ENCODE data around the gene WSCD2.

Gene WSCD2

DNA sequence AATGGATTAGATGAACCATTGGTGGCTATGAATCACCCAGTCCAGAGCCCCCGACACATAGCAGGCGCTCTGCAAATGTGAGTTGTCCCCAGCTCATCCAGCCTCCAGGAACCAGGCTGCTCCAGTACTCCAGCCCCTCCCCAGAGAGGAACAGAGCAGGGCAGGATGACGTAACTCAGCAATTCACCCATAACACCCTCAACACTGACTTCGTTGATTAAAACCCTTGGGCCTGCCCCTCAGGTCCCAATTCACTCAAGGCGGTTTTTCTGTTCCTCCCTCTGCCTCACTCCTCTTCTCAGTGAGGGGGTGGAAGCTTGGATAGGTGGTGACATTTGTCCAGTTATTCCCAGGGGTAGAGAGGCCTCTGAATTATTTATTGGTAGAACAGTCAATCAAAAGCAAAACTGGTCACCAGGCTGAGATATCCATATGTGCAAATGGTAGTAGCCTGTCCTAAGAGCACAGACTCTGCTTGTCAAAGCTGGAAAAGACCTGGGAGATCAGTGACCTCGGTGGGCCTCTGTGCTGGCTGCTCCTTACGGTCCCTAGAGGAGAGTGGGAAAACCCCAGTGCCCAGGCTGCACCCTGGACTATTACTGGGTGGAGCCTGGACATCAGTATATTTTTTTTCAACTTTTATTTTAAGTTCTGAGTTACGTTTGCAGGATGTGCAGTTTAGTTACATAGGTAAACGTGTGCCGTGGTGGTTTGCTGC, 113.1 kb downstream of the WSCD2 start:
- no peaks in the 10 kb centered on the region for H3K36me3 ChIP-seq (ENCODE audit: control insufficient read depth, insufficient read depth, low read length)
- WGBS, 2 experiments (ENCODE audit: insufficient coverage in 2 of 2): 92 to 97% methylated on average over 3 to 5 of the region's 10 CpGs
- H3K9me3 ChIP-seq (ENCODE audit: control insufficient read depth, low read length): no peaks in the 10 kb centered on the region
- no peak overlapping the region for H3K4me3 ChIP-seq (ENCODE audit: extremely low read depth, insufficient read depth, low read length, poor library complexity, severe bottlenecking)
- peaks cover 3% of the 10 kb centered on the region for H3K4me1 ChIP-seq (ENCODE audit: control insufficient read depth, insufficient read depth, low read length, poor library complexity, severe bottlenecking)
- H3K27ac ChIP-seq (ENCODE audit: low read depth, low read length, severe bottlenecking): peak overlapping the region; percentile 37

- Histone ChIP-seq H3K9me3 (ENCODE audit: control insufficient read depth, low read length) (no peaks in the 10 kb centered on the region), H3K27ac (ENCODE audit: low read depth, low read length, severe bottlenecking) (no peak overlapping the region), H3K36me3 (ENCODE audit: control insufficient read depth, insufficient read depth, low read length) (no peaks in the 10 kb centered on the region), H3K4me3 (ENCODE audit: extremely low read depth, insufficient read depth, low read length, poor library complexity, severe bottlenecking) (no peak overlapping the region), H3K4me1 (ENCODE audit: control insufficient read depth, insufficient read depth, low read length, poor library complexity, severe bottlenecking) (peaks cover 2% of the 10 kb centered on the region)
- WGBS, 2 experiments (ENCODE audit: insufficient coverage in 2 of 2): 100% methylated on average over 1 of the region's 2 CpGs; no CpG with 5 or more reads in 1 of the 2 experiments
Observed at GRCh38 chr12:108247130-108247529, 118.0 kb downstream of the WSCD2 start.

- no peak overlapping the region for H3K4me3 ChIP-seq (ENCODE audit: extremely low read depth, insufficient read depth, low read length, poor library complexity, severe bottlenecking)
- H3K9me3 ChIP-seq (ENCODE audit: control insufficient read depth, low read length): no peaks in the 10 kb centered on the region
- H3K4me1 ChIP-seq (ENCODE audit: control insufficient read depth, insufficient read depth, low read length, poor library complexity, severe bottlenecking): no peaks in the 10 kb centered on the region
- 90 to 95% methylated on average over 11 to 13 of the region's 13 CpGs for WGBS, 2 experiments (ENCODE audit: insufficient coverage in 2 of 2)
- no peaks in the 10 kb centered on the region for H3K36me3 ChIP-seq (ENCODE audit: control insufficient read depth, insufficient read depth, low read length)
- no peak overlapping the region for H3K27ac ChIP-seq (ENCODE audit: low read depth, low read length, severe bottlenecking)
Observed at GRCh38 chr12:108248011-108248410, 118.9 kb downstream of the WSCD2 start.

GRCh38 chr12:108252523-108252922, 123.4 kb downstream of the WSCD2 start:
- Histone ChIP-seq H3K4me1 (ENCODE audit: control insufficient read depth, insufficient read depth, low read length, poor library complexity, severe bottlenecking) (peaks cover 3% of the 10 kb centered on the region), H3K27ac (ENCODE audit: low read depth, low read length, severe bottlenecking) (peak overlapping the region; percentile 36), H3K9me3 (ENCODE audit: control insufficient read depth, low read length) (peaks cover under 1% of the 10 kb centered on the region), H3K36me3 (ENCODE audit: control insufficient read depth, insufficient read depth, low read length) (no peaks in the 10 kb centered on the region), H3K4me3 (ENCODE audit: extremely low read depth, insufficient read depth, low read length, poor library complexity, severe bottlenecking) (no peak overlapping the region)
- 86 to 93% methylated on average over 6 to 7 of the region's 7 CpGs for WGBS, 2 experiments (ENCODE audit: insufficient coverage in 2 of 2)

DNA sequence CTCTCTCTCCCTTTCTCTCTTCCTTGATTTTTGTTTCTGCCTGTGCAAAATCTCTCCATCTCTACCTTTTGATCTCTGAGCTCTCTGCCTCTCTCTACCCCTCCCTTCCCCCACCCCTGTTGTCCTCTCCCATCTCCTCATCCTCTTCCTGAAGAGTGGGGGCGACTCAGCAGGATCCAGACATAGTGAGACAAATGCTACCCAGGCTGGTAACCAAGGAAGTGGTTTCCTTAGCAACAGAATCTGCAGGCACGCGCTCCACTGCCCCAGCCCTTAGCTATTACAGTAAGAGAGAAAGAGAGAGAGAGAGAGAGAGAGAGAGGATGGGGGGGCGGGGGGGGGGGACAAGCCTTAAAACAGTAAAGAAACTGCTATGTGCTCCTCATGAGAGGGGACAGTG, 124.5 kb downstream of the WSCD2 start:
- Histone ChIP-seq H3K36me3 (ENCODE audit: control insufficient read depth, insufficient read depth, low read length) (no peaks in the 10 kb centered on the region), H3K27ac (ENCODE audit: low read depth, low read length, severe bottlenecking) (peak overlapping the region; percentile 23), H3K4me3 (ENCODE audit: extremely low read depth, insufficient read depth, low read length, poor library complexity, severe bottlenecking) (no peak overlapping the region), H3K9me3 (ENCODE audit: control insufficient read depth, low read length) (peaks cover 4% of the 10 kb centered on the region), H3K4me1 (ENCODE audit: control insufficient read depth, insufficient read depth, low read length, poor library complexity, severe bottlenecking) (peaks cover 3% of the 10 kb centered on the region)
- no CpG with 5 or more reads among the region's 4 CpGs for WGBS, 2 experiments (ENCODE audit: insufficient coverage in 2 of 2)

GRCh38 chr12:108254030-108254429, 124.9 kb downstream of the WSCD2 start:
- peaks cover 7% of the 10 kb centered on the region for H3K9me3 ChIP-seq (ENCODE audit: control insufficient read depth, low read length)
- H3K27ac ChIP-seq (ENCODE audit: low read depth, low read length, severe bottlenecking): peak overlapping the region; percentile 23
- H3K4me1 ChIP-seq (ENCODE audit: control insufficient read depth, insufficient read depth, low read length, poor library complexity, severe bottlenecking): peaks cover 3% of the 10 kb centered on the region
- WGBS, 2 experiments (ENCODE audit: insufficient coverage in 2 of 2): 58 to 77% methylated on average over 3 to 5 of the region's 5 CpGs
- H3K36me3 ChIP-seq (ENCODE audit: control insufficient read depth, insufficient read depth, low read length): no peaks in the 10 kb centered on the region
- no peak overlapping the region for H3K4me3 ChIP-seq (ENCODE audit: extremely low read depth, insufficient read depth, low read length, poor library complexity, severe bottlenecking)

- Histone ChIP-seq H3K4me1 (ENCODE audit: control insufficient read depth, insufficient read depth, low read length, poor library complexity, severe bottlenecking) (peaks cover 3% of the 10 kb centered on the region), H3K4me3 (ENCODE audit: extremely low read depth, insufficient read depth, low read length, poor library complexity, severe bottlenecking) (no peak overlapping the region), H3K9me3 (ENCODE audit: control insufficient read depth, low read length) (peaks cover 12% of the 10 kb centered on the region), H3K27ac (ENCODE audit: low read depth, low read length, severe bottlenecking) (no peak overlapping the region), H3K36me3 (ENCODE audit: control insufficient read depth, insufficient read depth, low read length) (no peaks in the 10 kb centered on the region)
- 88 to 95% methylated on average over 7 to 8 of the region's 13 CpGs for WGBS, 2 experiments (ENCODE audit: insufficient coverage in 2 of 2)
Observed at GRCh38 chr12:108254517-108255251, 125.6 kb downstream of the WSCD2 start.

DNA sequence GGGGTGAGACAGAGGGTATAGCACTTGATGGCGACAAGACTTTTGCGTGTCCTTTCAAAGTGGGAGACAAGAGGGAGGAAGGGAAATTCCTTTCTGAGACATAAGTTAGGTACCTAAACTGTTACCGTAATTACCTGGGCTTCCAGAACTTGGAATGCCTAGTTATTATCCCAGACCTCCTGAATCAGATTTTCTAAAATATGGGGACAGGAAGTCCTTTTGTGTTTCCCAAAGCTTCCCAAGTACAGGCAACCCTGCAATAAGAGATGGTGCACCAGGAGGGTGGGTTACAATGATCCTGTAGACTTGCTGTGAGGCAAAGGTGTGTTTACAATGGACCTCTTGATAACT, 126.1 kb downstream of the WSCD2 start:
- Histone ChIP-seq H3K27ac (ENCODE audit: low read depth, low read length, severe bottlenecking) (no peak overlapping the region), H3K36me3 (ENCODE audit: control insufficient read depth, insufficient read depth, low read length) (no peaks in the 10 kb centered on the region), H3K9me3 (ENCODE audit: control insufficient read depth, low read length) (peaks cover 16% of the 10 kb centered on the region), H3K4me3 (ENCODE audit: extremely low read depth, insufficient read depth, low read length, poor library complexity, severe bottlenecking) (no peak overlapping the region), H3K4me1 (ENCODE audit: control insufficient read depth, insufficient read depth, low read length, poor library complexity, severe bottlenecking) (peaks cover 3% of the 10 kb centered on the region)
- WGBS, 2 experiments (ENCODE audit: insufficient coverage in 2 of 2): 87 to 100% methylated on average over 3 of the region's 3 CpGs

DNA sequence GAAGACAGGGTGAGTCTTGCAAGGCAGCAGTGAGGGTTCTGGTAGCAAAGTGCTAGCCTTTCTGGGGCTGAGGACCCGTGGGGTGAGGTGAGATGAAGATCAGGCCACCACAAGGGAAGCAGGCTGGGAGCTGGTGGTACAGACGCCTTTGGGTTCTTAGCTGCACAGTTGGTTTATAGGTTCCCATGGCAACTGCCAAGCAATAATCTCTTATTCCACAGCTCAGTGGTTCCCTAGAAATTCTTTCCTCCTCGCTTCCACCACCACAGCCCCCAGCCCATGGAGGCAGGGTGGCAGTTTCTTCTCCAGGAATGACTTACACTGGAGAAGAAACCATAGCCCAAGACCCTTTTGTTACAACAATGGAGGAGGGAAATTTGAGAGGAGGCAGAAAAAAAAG, 127.9 kb downstream of the WSCD2 start:
- no peak overlapping the region for H3K4me3 ChIP-seq (ENCODE audit: extremely low read depth, insufficient read depth, low read length, poor library complexity, severe bottlenecking)
- 60 to 83% methylated on average over 1 to 2 of the region's 3 CpGs for WGBS, 2 experiments (ENCODE audit: insufficient coverage in 2 of 2)
- H3K9me3 ChIP-seq (ENCODE audit: control insufficient read depth, low read length): peaks cover 25% of the 10 kb centered on the region
- no peaks in the 10 kb centered on the region for H3K36me3 ChIP-seq (ENCODE audit: control insufficient read depth, insufficient read depth, low read length)
- no peak overlapping the region for H3K27ac ChIP-seq (ENCODE audit: low read depth, low read length, severe bottlenecking)
- peaks cover 3% of the 10 kb centered on the region for H3K4me1 ChIP-seq (ENCODE audit: control insufficient read depth, insufficient read depth, low read length, poor library complexity, severe bottlenecking)

- Histone ChIP-seq H3K4me1 (ENCODE audit: control insufficient read depth, insufficient read depth, low read length, poor library complexity, severe bottlenecking) (peaks cover 3% of the 10 kb centered on the region), H3K27ac (ENCODE audit: low read depth, low read length, severe bottlenecking) (no peak overlapping the region), H3K36me3 (ENCODE audit: control insufficient read depth, insufficient read depth, low read length) (no peaks in the 10 kb centered on the region), H3K4me3 (ENCODE audit: extremely low read depth, insufficient read depth, low read length, poor library complexity, severe bottlenecking) (no peak overlapping the region), H3K9me3 (ENCODE audit: control insufficient read depth, low read length) (peaks cover 25% of the 10 kb centered on the region)
- 80 to 83% methylated on average over 1 of the region's 4 CpGs for WGBS, 2 experiments (ENCODE audit: insufficient coverage in 2 of 2)
Observed at GRCh38 chr12:108257610-108258106, 128.6 kb downstream of the WSCD2 start.

DNA sequence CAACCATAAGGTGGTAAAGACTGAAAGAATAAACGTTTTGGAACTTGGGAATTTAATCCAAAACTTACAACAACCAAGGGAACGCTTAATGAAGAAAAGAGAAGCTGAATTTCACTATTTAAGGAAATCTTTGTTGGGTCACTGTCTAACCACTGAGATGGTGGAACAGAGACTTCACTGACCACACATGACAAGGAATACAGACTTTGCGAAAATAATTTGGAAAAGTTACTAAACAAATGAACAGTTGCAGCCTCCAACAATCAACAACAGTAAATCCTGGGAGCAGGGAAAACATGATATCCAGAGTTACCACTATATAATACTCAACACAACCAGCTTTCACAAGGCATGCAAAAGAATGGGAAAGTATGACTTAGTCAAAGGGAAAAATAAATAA, 131.0 kb downstream of the WSCD2 start:
- 80% methylated on average over 1 of the region's 3 CpGs; no CpG with 5 or more reads in 1 of the 2 experiments for WGBS, 2 experiments (ENCODE audit: insufficient coverage in 2 of 2)

More for the DNA sequence above, 131.0 kb downstream of the WSCD2 start:
- H3K4me3 ChIP-seq (ENCODE audit: extremely low read depth, insufficient read depth, low read length, poor library complexity, severe bottlenecking): no peak overlapping the region
- no peaks in the 10 kb centered on the region for H3K36me3 ChIP-seq (ENCODE audit: control insufficient read depth, insufficient read depth, low read length)
- H3K27ac ChIP-seq (ENCODE audit: low read depth, low read length, severe bottlenecking): no peak overlapping the region
- peaks cover 25% of the 10 kb centered on the region for H3K9me3 ChIP-seq (ENCODE audit: control insufficient read depth, low read length)
- no peaks in the 10 kb centered on the region for H3K4me1 ChIP-seq (ENCODE audit: control insufficient read depth, insufficient read depth, low read length, poor library complexity, severe bottlenecking)
